ENCODE results near the gene NRAP. TPM values are rescaled to one million over a fixed set of nuclear protein-coding genes. Genes with fewer than 3 reads are reported as not detected.

The NRAP gene
- total RNA-seq, 1 experiment from 2014 or later: not detected

GRCh38 chr10:113549856-113550255 is 114.0 kb downstream of the NRAP start:
- H3K9me3 Mint-ChIP-seq: no peaks in the 10 kb centered on the region; a peak in 1 of 5 replicates
- no peak overlapping the region for H3K27ac Mint-ChIP-seq
- Histone ChIP-seq H4K91ac (ENCODE audit: insufficient read length, low read depth, low read length) (no peak overlapping the region), H3K79me2 (ENCODE audit: insufficient read depth, low read length) (no peaks in the 10 kb centered on the region), H2BK12ac (ENCODE audit: insufficient read length, low read depth, low read length) (no peak overlapping the region), H3K27me3 (ENCODE audit: insufficient read depth, low read length) (peaks cover 27% of the 10 kb centered on the region; the same call in 1 of the 2 replicates), H3K56ac (ENCODE audit: insufficient read length, low read depth, low read length) (no peak overlapping the region), H3K9ac (ENCODE audit: extremely low read depth, insufficient read length, low read length) (no peak overlapping the region), H2BK20ac (ENCODE audit: low read depth, low read length, poor library complexity, severe bottlenecking) (no peak overlapping the region), H2BK120ac (ENCODE audit: low read depth, low read length, poor library complexity, severe bottlenecking) (no peak overlapping the region), H3K14ac (ENCODE audit: insufficient read depth, low read length) (no peak overlapping the region), H3T11ph (ENCODE audit: low read length) (no peak overlapping the region), H3K4ac (ENCODE audit: low read depth, low read length) (no peak overlapping the region), H2AFZ (ENCODE audit: low read length) (no peak overlapping the region), H3K4me1 (ENCODE audit: insufficient read depth, low read length) (no peaks in the 10 kb centered on the region), H4K5ac (ENCODE audit: insufficient read length, low read depth, low read length) (no peak overlapping the region), H3K4me2 (ENCODE audit: insufficient read depth, insufficient read length, low read length) (no peak overlapping the region), H3K79me1 (ENCODE audit: insufficient read depth, low read depth, low read length, poor library complexity, severe bottlenecking) (no peaks in the 10 kb centered on the region), H2AK5ac (ENCODE audit: insufficient read length, low read length) (no peak overlapping the region), H3K27ac (ENCODE audit: insufficient read length, low read depth, low read length) (no peak overlapping the region), H3K23ac (ENCODE audit: insufficient read length, low read depth, low read length) (no peak overlapping the region), H3K9me3 (ENCODE audit: control insufficient read depth, low read depth, low read length) (no peaks in the 10 kb centered on the region), H4K20me1 (ENCODE audit: control insufficient read depth, insufficient read depth, insufficient read length) (peaks cover 3% of the 10 kb centered on the region), H3K18ac (ENCODE audit: insufficient read length, low read depth, low read length) (no peak overlapping the region), H4K8ac (replicated peaks; ENCODE audit: insufficient read length, low read depth, low read length) (no peak overlapping the region), H3K23me2 (ENCODE audit: insufficient read length, low read depth, low read length, poor library complexity, severe bottlenecking) (no peaks in the 10 kb centered on the region), H2BK15ac (ENCODE audit: low read depth, low read length) (no peak overlapping the region), H2BK5ac (ENCODE audit: insufficient read length, low read length) (no peak overlapping the region)
- no peak for TF ChIP-seq CTCF (conservative IDR thresholded peaks at IDR 0.05)
- no peak for DNase-seq
- no peaks in the 10 kb centered on the region for H3K36me3 Mint-ChIP-seq (ENCODE audit: insufficient read depth in 1 of 3, low read depth in 3 of 3)
- WGBS (ENCODE audit: extremely low coverage, insufficient read length, low lambda C conversion rate): no CpG with 5 or more reads among the region's 6 CpGs
- H3K4me1 Mint-ChIP-seq: peaks cover 9 to 12% of the 10 kb centered on the region in 2 experiments; a peak in 2 of 4 replicates
- H3K27me3 Mint-ChIP-seq (ENCODE audit: low read depth): peaks cover 100% of the 10 kb centered on the region
- H3K4me3 Mint-ChIP-seq: no peak overlapping the region

Measured in H9 (cell line).